Cardiac fibroblast (primary cell): ENCODE data around the gene TARBP1.

Experiments
- DNase-seq, 2 donors: peaks; one replicate each; pipeline versions ENCODE4 v3.0.0 to v3.0.0-alpha.2; 2010; ENCODE audit warnings: low read depth in 2 of 2
- H3K4me3 ChIP-seq, 2 donors: replicated peaks in 1 of 2; 1 replicate in 1 of 2; 2 replicates in 1 of 2; pipeline ENCODE4 v1.5.1; 2011; ENCODE audit warnings: low read depth in 2 of 2, low read length in 2 of 2, mild to moderate bottlenecking in 2 of 2, moderate library complexity in 1 of 2
- CTCF ChIP-seq: IDR thresholded peaks from one replicate; pipeline ENCODE4 v1.5.1; 2011; ENCODE audit warnings: low read depth, mild to moderate bottlenecking, low read length, inconsistent platforms

Gene TARBP1

GRCh38 chr1:234481771-234482170 is 2.8 kb upstream of the TARBP1 start:
- no peak for DNase-seq

GRCh38 chr1:234479866-234480265 is 887 bp upstream of the TARBP1 start:
- H3K4me3 ChIP-seq: no peak overlapping the region
- no peak for DNase-seq
- TF ChIP-seq CTCF: no peak

More at GRCh38 chr1:234481771-234482170, 2.8 kb upstream of the TARBP1 start:
- no peak overlapping the region for H3K4me3 ChIP-seq
- TF ChIP-seq CTCF: no peak

- DNase-seq: no peak
- peak overlapping the region; percentile 8 to 63 for H3K4me3 ChIP-seq
- TF ChIP-seq CTCF: no peak
Observed at GRCh38 chr1:234479310-234479559, 256 bp upstream of the TARBP1 start.

GRCh38 chr1:234478152-234478480 is 863 bp downstream of the TARBP1 start:
- DNase-seq: peak; percentile 42 to 44
- no peak for TF ChIP-seq CTCF
- H3K4me3 ChIP-seq: peak overlapping the region; percentile 63 to 68

GRCh38 chr1:234477386-234478151 is 1.4 kb downstream of the TARBP1 start:
- peak in 1 of 2 donors; percentile 7 for DNase-seq
- no peak for TF ChIP-seq CTCF
- H3K4me3 ChIP-seq: peak overlapping the region; percentile 63 to 68

GRCh38 chr1:234476172-234476571 is 2.8 kb downstream of the TARBP1 start:
- no peak for TF ChIP-seq CTCF
- no peak for DNase-seq
- H3K4me3 ChIP-seq: no peak overlapping the region

GRCh38 chr1:234475167-234475793 is 3.7 kb downstream of the TARBP1 start:
- H3K4me3 ChIP-seq: no peak overlapping the region
- no peak for TF ChIP-seq CTCF
- DNase-seq: no peak
